ENCODE data around the gene ZSCAN4.

Gene ZSCAN4

DNA sequence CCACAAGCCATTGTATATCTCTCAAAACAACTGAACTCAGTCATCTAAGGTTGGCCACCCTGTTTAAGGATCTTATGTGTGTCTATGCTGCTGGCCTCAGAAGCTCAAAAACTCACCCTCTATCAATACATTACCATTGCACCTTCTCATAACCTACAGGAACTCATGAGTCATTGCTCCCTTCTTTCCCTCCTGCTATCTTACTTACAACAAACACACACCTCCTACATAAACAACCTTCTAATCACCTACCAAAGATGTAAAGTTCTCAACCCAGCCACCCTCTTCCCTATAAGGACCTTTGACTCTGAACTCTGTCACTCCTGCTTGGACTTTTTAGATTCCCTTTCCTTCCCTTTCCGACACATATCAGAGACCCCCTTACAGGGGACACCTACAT is 13.3 kb upstream of the ZSCAN4 start:
- Histone ChIP-seq H3K9ac (ENCODE audit: low read length) (no peak overlapping the region), H3K4me1 (ENCODE audit: insufficient read depth, low read length, severe bottlenecking) (no peaks in the 10 kb centered on the region), H3K79me2 (ENCODE audit: insufficient read depth, low read length) (no peaks in the 10 kb centered on the region), H3K4me2 (ENCODE audit: low read length) (no peak overlapping the region), H3K4me3 (ENCODE audit: low read depth, low read length, poor library complexity, severe bottlenecking) (no peak overlapping the region), H3K27me3 (ENCODE audit: insufficient read depth, low read length) (no peaks in the 10 kb centered on the region), H3K27ac (ENCODE audit: low read depth, low read length, poor library complexity, severe bottlenecking) (no peak overlapping the region), H3K9me3 (ENCODE audit: low read length) (0 out of 2 replicates have a peak, but pooled peaks cover 3% of the 10 kb centered on the region), H4K20me1 (ENCODE audit: insufficient read depth, low read length) (no peaks in the 10 kb centered on the region), H3K9me2 (ENCODE audit: low read depth, low read length) (no peaks in the 10 kb centered on the region), H2AFZ (ENCODE audit: low read length) (no peak overlapping the region), H3F3A (ENCODE audit: insufficient read depth, low read length) (no peaks in the 10 kb centered on the region), H3K36me3 (ENCODE audit: insufficient read depth, low read length) (no peaks in the 10 kb centered on the region)
- TF ChIP-seq EZH2 (IDR thresholded peaks at IDR 0.05; ENCODE audit: borderline replicate concordance, low read length) = no peak
- TF ChIP-seq, protein P1, sequence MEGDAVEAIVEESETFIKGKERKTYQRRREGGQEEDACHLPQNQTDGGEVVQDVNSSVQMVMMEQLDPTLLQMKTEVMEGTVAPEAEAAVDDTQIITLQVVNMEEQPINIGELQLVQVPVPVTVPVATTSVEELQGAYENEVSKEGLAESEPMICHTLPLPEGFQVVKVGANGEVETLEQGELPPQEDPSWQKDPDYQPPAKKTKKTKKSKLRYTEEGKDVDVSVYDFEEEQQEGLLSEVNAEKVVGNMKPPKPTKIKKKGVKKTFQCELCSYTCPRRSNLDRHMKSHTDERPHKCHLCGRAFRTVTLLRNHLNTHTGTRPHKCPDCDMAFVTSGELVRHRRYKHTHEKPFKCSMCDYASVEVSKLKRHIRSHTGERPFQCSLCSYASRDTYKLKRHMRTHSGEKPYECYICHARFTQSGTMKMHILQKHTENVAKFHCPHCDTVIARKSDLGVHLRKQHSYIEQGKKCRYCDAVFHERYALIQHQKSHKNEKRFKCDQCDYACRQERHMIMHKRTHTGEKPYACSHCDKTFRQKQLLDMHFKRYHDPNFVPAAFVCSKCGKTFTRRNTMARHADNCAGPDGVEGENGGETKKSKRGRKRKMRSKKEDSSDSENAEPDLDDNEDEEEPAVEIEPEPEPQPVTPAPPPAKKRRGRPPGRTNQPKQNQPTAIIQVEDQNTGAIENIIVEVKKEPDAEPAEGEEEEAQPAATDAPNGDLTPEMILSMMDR (IDR thresholded peaks at IDR 0.05; ENCODE audit: low read length) = no peak

GRCh38 chr19:57656346-57656745 is 12.4 kb upstream of the ZSCAN4 start:
- Histone ChIP-seq H3K4me1 (ENCODE audit: insufficient read depth, low read length, severe bottlenecking) (no peaks in the 10 kb centered on the region), H3F3A (ENCODE audit: insufficient read depth, low read length) (no peaks in the 10 kb centered on the region), H3K9me3 (ENCODE audit: low read length) (0 out of 2 replicates have a peak, but pooled peaks cover 3% of the 10 kb centered on the region), H4K20me1 (ENCODE audit: insufficient read depth, low read length) (no peaks in the 10 kb centered on the region), H3K4me2 (ENCODE audit: low read length) (no peak overlapping the region), H2AFZ (ENCODE audit: low read length) (no peak overlapping the region), H3K79me2 (ENCODE audit: insufficient read depth, low read length) (no peaks in the 10 kb centered on the region), H3K4me3 (ENCODE audit: low read depth, low read length, poor library complexity, severe bottlenecking) (no peak overlapping the region), H3K36me3 (ENCODE audit: insufficient read depth, low read length) (no peaks in the 10 kb centered on the region), H3K9me2 (ENCODE audit: low read depth, low read length) (no peaks in the 10 kb centered on the region), H3K27ac (ENCODE audit: low read depth, low read length, poor library complexity, severe bottlenecking) (no peak overlapping the region), H3K9ac (ENCODE audit: low read length) (no peak overlapping the region), H3K27me3 (ENCODE audit: insufficient read depth, low read length) (no peaks in the 10 kb centered on the region)
- TF ChIP-seq, protein P1 (IDR thresholded peaks at IDR 0.05; ENCODE audit: low read length) = no peak
- no peak for TF ChIP-seq EZH2 (IDR thresholded peaks at IDR 0.05; ENCODE audit: borderline replicate concordance, low read length)

GRCh38 chr19:57664269-57665127 is 4.2 kb upstream of the ZSCAN4 start:
- Histone ChIP-seq H3K4me3 (ENCODE audit: low read depth, low read length, poor library complexity, severe bottlenecking) (no peak overlapping the region), H3K27me3 (ENCODE audit: insufficient read depth, low read length) (no peaks in the 10 kb centered on the region), H3K4me1 (ENCODE audit: insufficient read depth, low read length, severe bottlenecking) (no peaks in the 10 kb centered on the region), H3F3A (ENCODE audit: insufficient read depth, low read length) (no peaks in the 10 kb centered on the region), H3K9me3 (ENCODE audit: low read length) (no peaks in the 10 kb centered on the region), H3K9ac (ENCODE audit: low read length) (no peak overlapping the region), H3K79me2 (ENCODE audit: insufficient read depth, low read length) (no peaks in the 10 kb centered on the region), H3K9me2 (ENCODE audit: low read depth, low read length) (no peaks in the 10 kb centered on the region), H3K4me2 (ENCODE audit: low read length) (no peak overlapping the region), H3K36me3 (ENCODE audit: insufficient read depth, low read length) (no peaks in the 10 kb centered on the region), H3K27ac (ENCODE audit: low read depth, low read length, poor library complexity, severe bottlenecking) (no peak overlapping the region), H2AFZ (ENCODE audit: low read length) (no peak overlapping the region), H4K20me1 (ENCODE audit: insufficient read depth, low read length) (no peaks in the 10 kb centered on the region)
- TF ChIP-seq, protein P1 (IDR thresholded peaks at IDR 0.05; ENCODE audit: low read length) = no peak
- TF ChIP-seq EZH2 (IDR thresholded peaks at IDR 0.05; ENCODE audit: borderline replicate concordance, low read length) = no peak
